WTC11 (cell line): ENCODE results near the gene CBX2.

Experiments
- ATF3 ChIP-seq: sonication (generic); formaldehyde crosslinking; conservative IDR thresholded peaks from 2 replicates; pipeline ENCODE4 v1.8.1; 2022; ENCODE audit warnings: mild to moderate bottlenecking, missing genetic modification reagents
- CREB1 ChIP-seq: sonication (generic); formaldehyde crosslinking; IDR thresholded peaks from 2 replicates; pipeline ENCODE4 v1.8.0; 2023; ENCODE audit warnings: mild to moderate bottlenecking, missing genetic modification reagents
- CTCF ChIP-seq: fragments of 200-600 bp; IDR thresholded peaks from 2 replicates; pipeline ENCODE4 v1.8.0; 2022; ENCODE audit warnings: antibody characterized with exemption
- ESRRA ChIP-seq: sonication (generic); formaldehyde crosslinking; IDR thresholded peaks from 2 replicates; pipeline ENCODE4 v1.8.1; 2022; ENCODE audit warnings: mild to moderate bottlenecking, missing genetic modification reagents, borderline replicate concordance
- GTF2I ChIP-seq: fragments of 250-450 bp; sonication (Bioruptor Pico); conservative IDR thresholded peaks from 2 replicates; pipeline ENCODE4 v1.4.0; 2021; ENCODE audit warnings: mild to moderate bottlenecking
- OVOL2 ChIP-seq: fragments of 250-450 bp; sonication (Bioruptor Pico); IDR thresholded peaks from 2 replicates; pipeline ENCODE4 v1.9.0; 2021; ENCODE audit warnings: mild to moderate bottlenecking, borderline replicate concordance
- SP1 ChIP-seq: sonication (generic); formaldehyde crosslinking; conservative IDR thresholded peaks from 2 replicates; pipeline ENCODE4 v1.8.1; 2022; ENCODE audit warnings: missing genetic modification reagents
- ZBTB21 ChIP-seq: sonication (generic); formaldehyde crosslinking; IDR thresholded peaks from 2 replicates; pipeline ENCODE4 v1.8.1; 2023; ENCODE audit warnings: mild to moderate bottlenecking, missing genetic modification reagents, borderline replicate concordance
- ZNF121 ChIP-seq: sonication (generic); formaldehyde crosslinking; IDR thresholded peaks from 2 replicates; pipeline ENCODE4 v1.8.0; 2023; ENCODE audit warnings: missing genetic modification reagents
- ZNF138 ChIP-seq: sonication (generic); formaldehyde crosslinking; conservative IDR thresholded peaks from 2 replicates; pipeline ENCODE4 v1.8.1; 2022; ENCODE audit warnings: mild to moderate bottlenecking, moderate library complexity, missing genetic modification reagents
- ZSCAN18 ChIP-seq: fragments of 250-450 bp; sonication (Bioruptor Pico); IDR thresholded peaks from 2 replicates; pipeline ENCODE4 v2.1.2; 2022; ENCODE audit warnings: mild to moderate bottlenecking, moderate library complexity

- TF ChIP-seq CTCF (no peak), CREB1 (CRISPR knock-in tag) (no peak), ZSCAN18 (CRISPR knock-in tag) (no peak), ZNF121 (no peak), SP1 (no peak), ZNF138 (CRISPR knock-in tag) (no peak), ZBTB21 (no peak), ESRRA (CRISPR knock-in tag) (no peak), ATF3 (CRISPR knock-in tag) (no peak), OVOL2 (no peak), GTF2I (no peak)
Observed at GRCh38 chr17:79815836-79816461, 38.0 kb downstream of the CBX2 start.
